OCI-LY1 (cell line): ENCODE results near the gene KCTD3.

Experiments used
- H2AFZ ChIP-seq: fragments of 200-600 bp; sonication (generic), shearing (Covaris generic); 2 replicates; pipeline ENCODE4 v1.6.0; 2014; ENCODE audit warnings: antibody characterized with exemption, mild to moderate bottlenecking, low read length
- H3F3A ChIP-seq: fragments of 200-600 bp; sonication (generic), shearing (Covaris generic); 2 replicates; pipeline ENCODE4 v1.6.0; 2014; ENCODE audit warnings: mild to moderate bottlenecking, antibody characterized with exemption, low read length, moderate library complexity; ENCODE audit not compliant: insufficient read depth
- H3K27ac ChIP-seq: fragments of 200-600 bp; sonication (generic); 2 replicates; pipeline ENCODE4 v1.5.1; 2014; ENCODE audit warnings: low read length, mixed run types, mild to moderate bottlenecking, low read depth; ENCODE audit not compliant: poor library complexity, severe bottlenecking
- H3K27me3 ChIP-seq: fragments of 200-600 bp; sonication (generic); 2 replicates; pipeline ENCODE4 v1.6.0; 2014; ENCODE audit warnings: antibody characterized with exemption, mild to moderate bottlenecking, low read length, moderate library complexity; ENCODE audit not compliant: insufficient read depth
- H3K36me3 ChIP-seq: fragments of 200-600 bp; sonication (generic); 2 replicates; pipeline ENCODE4 v1.6.1; 2014; ENCODE audit warnings: mild to moderate bottlenecking, antibody characterized with exemption, low read length, moderate library complexity, mixed read lengths; ENCODE audit not compliant: insufficient read depth
- H3K4me1 ChIP-seq: fragments of 200-600 bp; sonication (generic); 2 replicates; pipeline ENCODE4 v1.5.1; 2014; ENCODE audit warnings: mild to moderate bottlenecking, low read length, moderate library complexity; ENCODE audit not compliant: insufficient read depth, severe bottlenecking
- H3K4me2 ChIP-seq: fragments of 200-600 bp; sonication (generic), shearing (Covaris generic); 2 replicates; pipeline ENCODE4 v1.6.1; 2014; ENCODE audit warnings: low read length
- H3K4me3 ChIP-seq: fragments of 200-600 bp; sonication (generic); 2 replicates; pipeline ENCODE4 v1.5.1; 2014; ENCODE audit warnings: low read length, low read depth, mild to moderate bottlenecking, mixed read lengths; ENCODE audit not compliant: poor library complexity, severe bottlenecking
- H3K79me2 ChIP-seq: fragments of 200-600 bp; shearing (Covaris generic); 2 replicates; pipeline ENCODE4 v1.6.1; 2016; ENCODE audit warnings: mixed run types, low read length, mixed read lengths; ENCODE audit not compliant: insufficient read depth
- H3K9ac ChIP-seq: fragments of 200-600 bp; sonication (generic), shearing (Covaris generic); 2 replicates; pipeline ENCODE4 v1.6.1; 2014; ENCODE audit warnings: mild to moderate bottlenecking, low read length, mixed read lengths
- H3K9me2 ChIP-seq: fragments of 200-600 bp; sonication (generic), shearing (Covaris generic); 2 replicates; pipeline ENCODE4 v1.6.1; 2014; ENCODE audit warnings: low read depth, mild to moderate bottlenecking, low read length, mixed read lengths
- H3K9me3 ChIP-seq: fragments of 200-600 bp; shearing (Covaris generic); 2 replicates; pipeline ENCODE4 v1.6.1; 2014; ENCODE audit warnings: low read length, mixed read lengths
- H4K20me1 ChIP-seq: fragments of 200-600 bp; sonication (generic), shearing (Covaris generic); 2 replicates; pipeline ENCODE4 v1.6.0; 2016; ENCODE audit warnings: mild to moderate bottlenecking, low read length; ENCODE audit not compliant: insufficient read depth
- EZH2 ChIP-seq: fragments of 200-600 bp; sonication (generic), shearing (Covaris generic); IDR thresholded peaks from 2 replicates; pipeline ENCODE4 v1.8.0; 2017; ENCODE audit warnings: borderline replicate concordance, mixed run types, mild to moderate bottlenecking, antibody characterized with exemption, low read length, moderate library complexity, mixed read lengths
- TF ChIP-seq, protein P1 (sequence below): fragments of 200-600 bp; sonication (generic), shearing (Covaris generic); IDR thresholded peaks from 2 replicates; pipeline ENCODE4 v1.5.1; 2017; ENCODE audit warnings: mild to moderate bottlenecking, antibody characterized with exemption, low read length, moderate library complexity, mixed read lengths

KCTD3 gene

DNA sequence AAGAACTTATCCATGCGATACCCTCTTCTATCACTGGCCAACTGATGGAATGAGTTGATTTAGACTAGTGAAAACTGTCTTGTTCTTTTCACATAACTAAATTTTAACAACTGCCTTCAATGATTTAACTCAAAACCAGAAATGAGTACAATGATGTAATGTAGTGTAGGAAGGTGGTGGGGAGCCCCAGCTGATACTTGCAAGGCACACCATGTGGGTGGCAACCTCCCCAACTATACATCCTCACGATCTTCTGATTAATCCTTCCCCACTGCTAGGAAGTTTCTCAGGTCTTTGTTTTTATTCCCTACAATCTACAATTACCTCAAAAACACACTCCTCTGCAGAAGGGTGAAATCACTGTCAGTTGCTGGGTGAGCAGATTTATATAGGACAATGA is 100.7 kb downstream of the KCTD3 start:
- H3K4me2 ChIP-seq, result no peak overlapping the region
- H3K36me3 ChIP-seq, result no peaks in the 10 kb centered on the region
- no peaks in the 10 kb centered on the region for H3K4me1 ChIP-seq
- no peak overlapping the region for H3K4me3 ChIP-seq
- H3K27me3 ChIP-seq, result no peaks in the 10 kb centered on the region
- H4K20me1 ChIP-seq, result no peaks in the 10 kb centered on the region
- no peak overlapping the region for H2AFZ ChIP-seq
- no peak overlapping the region for H3K9ac ChIP-seq
- TF ChIP-seq, protein P1, sequence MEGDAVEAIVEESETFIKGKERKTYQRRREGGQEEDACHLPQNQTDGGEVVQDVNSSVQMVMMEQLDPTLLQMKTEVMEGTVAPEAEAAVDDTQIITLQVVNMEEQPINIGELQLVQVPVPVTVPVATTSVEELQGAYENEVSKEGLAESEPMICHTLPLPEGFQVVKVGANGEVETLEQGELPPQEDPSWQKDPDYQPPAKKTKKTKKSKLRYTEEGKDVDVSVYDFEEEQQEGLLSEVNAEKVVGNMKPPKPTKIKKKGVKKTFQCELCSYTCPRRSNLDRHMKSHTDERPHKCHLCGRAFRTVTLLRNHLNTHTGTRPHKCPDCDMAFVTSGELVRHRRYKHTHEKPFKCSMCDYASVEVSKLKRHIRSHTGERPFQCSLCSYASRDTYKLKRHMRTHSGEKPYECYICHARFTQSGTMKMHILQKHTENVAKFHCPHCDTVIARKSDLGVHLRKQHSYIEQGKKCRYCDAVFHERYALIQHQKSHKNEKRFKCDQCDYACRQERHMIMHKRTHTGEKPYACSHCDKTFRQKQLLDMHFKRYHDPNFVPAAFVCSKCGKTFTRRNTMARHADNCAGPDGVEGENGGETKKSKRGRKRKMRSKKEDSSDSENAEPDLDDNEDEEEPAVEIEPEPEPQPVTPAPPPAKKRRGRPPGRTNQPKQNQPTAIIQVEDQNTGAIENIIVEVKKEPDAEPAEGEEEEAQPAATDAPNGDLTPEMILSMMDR, result no peak
- TF ChIP-seq EZH2, result no peak
- H3K79me2 ChIP-seq, result no peaks in the 10 kb centered on the region
- H3K9me3 ChIP-seq, result no peaks in the 10 kb centered on the region
- no peaks in the 10 kb centered on the region for H3K9me2 ChIP-seq
- H3K27ac ChIP-seq, result no peak overlapping the region
- no peaks in the 10 kb centered on the region for H3F3A ChIP-seq

DNA sequence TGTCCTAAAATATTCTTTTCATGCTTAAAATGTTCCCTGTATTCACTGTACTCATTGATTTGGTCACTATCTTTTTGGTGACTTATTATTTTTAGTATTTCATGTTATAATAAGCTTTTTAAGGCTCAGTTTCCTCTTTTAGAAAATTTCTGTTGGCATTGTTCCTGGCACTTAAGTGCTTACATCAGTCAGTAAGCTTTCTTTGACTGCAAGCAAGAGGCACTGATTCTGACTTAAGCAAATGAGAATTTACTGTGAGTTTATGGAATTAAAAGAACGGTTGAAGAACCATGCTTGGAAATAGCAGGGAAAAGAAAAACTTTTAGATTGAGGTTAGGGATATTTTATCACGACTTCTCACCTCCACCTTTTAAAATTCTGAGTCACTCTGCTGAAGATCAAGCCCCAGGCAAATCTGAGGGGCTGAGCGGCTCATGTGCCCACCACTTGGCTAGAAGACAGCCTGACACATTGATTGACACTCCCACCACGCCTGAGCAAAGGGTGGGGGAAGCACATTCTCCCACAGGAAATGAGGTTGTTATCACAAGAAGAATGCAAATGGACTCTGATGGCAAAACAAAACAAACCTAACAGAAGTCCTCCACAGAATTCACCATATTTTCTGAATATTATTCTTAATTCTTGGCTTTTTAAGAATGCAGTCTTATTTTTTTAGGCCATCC is 102.8 kb downstream of the KCTD3 start:
- Histone ChIP-seq H3K4me2 (no peak overlapping the region), H3K9me3 (no peaks in the 10 kb centered on the region), H2AFZ (no peak overlapping the region), H3K36me3 (no peaks in the 10 kb centered on the region), H3K9me2 (no peaks in the 10 kb centered on the region), H4K20me1 (no peaks in the 10 kb centered on the region), H3K4me1 (no peaks in the 10 kb centered on the region), H3F3A (no peaks in the 10 kb centered on the region), H3K9ac (no peak overlapping the region), H3K27ac (no peak overlapping the region), H3K27me3 (no peaks in the 10 kb centered on the region), H3K4me3 (no peak overlapping the region), H3K79me2 (no peaks in the 10 kb centered on the region)
- TF ChIP-seq, protein P1, result no peak
- no peak for TF ChIP-seq EZH2
